Mesenchymal stem cell (in vitro differentiated cells and primary cell): ENCODE measurements around the gene ADSL.

Experiments used
- DNase-seq: peaks from one replicate; pipeline ENCODE4 v3.0.0-alpha.2; 2013
- H2AFZ ChIP-seq: one replicate; pipeline ENCODE4 v1.6.1; 2013; ENCODE audit warnings: low read depth, mild to moderate bottlenecking, control low read depth, inconsistent platforms, low read length, moderate library complexity
- H2AK5ac ChIP-seq: 2 replicates; pipeline ENCODE4 v1.6.1; 2013; ENCODE audit warnings: low read length, moderate library complexity, mild to moderate bottlenecking, inconsistent platforms; ENCODE audit not compliant: severe bottlenecking
- H2BK120ac ChIP-seq: one replicate; pipeline ENCODE4 v1.6.1; 2013; ENCODE audit warnings: low read depth, mild to moderate bottlenecking, inconsistent platforms, low read length, moderate library complexity
- H2BK12ac ChIP-seq, 2 experiments: one replicate each; pipeline ENCODE4 v1.6.1; 2013; ENCODE audit warnings: inconsistent platforms in 2 of 2, low read length in 2 of 2, mild to moderate bottlenecking in 2 of 2, moderate library complexity in 2 of 2, control low read depth in 1 of 2
- H2BK15ac ChIP-seq: one replicate; pipeline ENCODE4 v1.6.1; 2013; ENCODE audit warnings: mild to moderate bottlenecking, low read depth, inconsistent platforms; ENCODE audit not compliant: poor library complexity, severe bottlenecking
- H2BK5ac ChIP-seq: 2 replicates; pipeline ENCODE4 v1.6.1; 2013; ENCODE audit warnings: low read depth, mild to moderate bottlenecking, low read length, control low read depth, inconsistent platforms; ENCODE audit not compliant: poor library complexity, severe bottlenecking
- H3K14ac ChIP-seq, 2 experiments: one replicate each; pipeline ENCODE4 v1.6.1; 2013; ENCODE audit warnings: inconsistent platforms in 2 of 2, low read length in 2 of 2, control low read depth in 1 of 2, mild to moderate bottlenecking in 1 of 2, moderate library complexity in 1 of 2
- H3K18ac ChIP-seq, 2 experiments: one replicate each; pipeline ENCODE4 v1.6.1; 2013; ENCODE audit warnings: inconsistent platforms in 2 of 2, low read length in 2 of 2, control low read depth in 1 of 2, low read depth in 1 of 2, mild to moderate bottlenecking in 1 of 2
- H3K23ac ChIP-seq, 2 experiments: one replicate each; pipeline ENCODE4 v1.6.1; 2013; ENCODE audit warnings: inconsistent platforms in 2 of 2, low read length in 2 of 2, mild to moderate bottlenecking in 2 of 2, moderate library complexity in 2 of 2, control low read depth in 1 of 2
- H3K27ac ChIP-seq: 2 replicates; pipeline ENCODE4 v1.5.1; 2013; ENCODE audit warnings: mild to moderate bottlenecking, moderate library complexity, low read length, control low read depth, inconsistent platforms; ENCODE audit not compliant: poor library complexity, severe bottlenecking
- H3K27me3 ChIP-seq, 2 experiments: 2 replicates each; pipeline versions ENCODE4 v1.6.1 to v1.7.0; 2013; ENCODE audit warnings: low read length in 2 of 2, mild to moderate bottlenecking in 2 of 2, moderate library complexity in 2 of 2, control low read depth in 1 of 2, inconsistent platforms in 1 of 2; ENCODE audit not compliant: control insufficient read depth in 1 of 2, insufficient read depth in 1 of 2
- H3K36me3 ChIP-seq, 2 experiments: 2 replicates each; pipeline versions ENCODE4 v1.6.1 to v1.7.0; 2013; ENCODE audit warnings: low read length in 2 of 2, control low read depth in 1 of 2, inconsistent platforms in 1 of 2, low read depth in 1 of 2, mild to moderate bottlenecking in 1 of 2; ENCODE audit not compliant: insufficient read depth in 2 of 2, control insufficient read depth in 1 of 2
- H3K4ac ChIP-seq, 2 experiments: one replicate each; pipeline ENCODE4 v1.6.1; 2013; ENCODE audit warnings: inconsistent platforms in 2 of 2, low read length in 2 of 2, mild to moderate bottlenecking in 2 of 2, moderate library complexity in 2 of 2, control low read depth in 1 of 2, low read depth in 1 of 2
- H3K4me1 ChIP-seq: 2 replicates; pipeline ENCODE4 v1.6.1; 2013; ENCODE audit warnings: low read depth, low read length, control low read depth; ENCODE audit not compliant: control insufficient read depth, insufficient read depth
- H3K4me2 ChIP-seq: 2 replicates; pipeline ENCODE4 v1.6.1; 2013; ENCODE audit warnings: low read length, mild to moderate bottlenecking, inconsistent platforms; ENCODE audit not compliant: poor library complexity, severe bottlenecking
- H3K4me3 ChIP-seq, 2 experiments: 2 replicates each; pipeline versions ENCODE4 v1.5.1 to v1.7.0; 2013; ENCODE audit warnings: low read length in 2 of 2, mild to moderate bottlenecking in 2 of 2, control low read depth in 1 of 2, low read depth in 1 of 2; ENCODE audit not compliant: insufficient read depth in 1 of 2
- H3K79me1 ChIP-seq: replicated peaks from 2 replicates; pipeline ENCODE4 v1.6.1; 2013; ENCODE audit warnings: mild to moderate bottlenecking, control low read depth, low read length, inconsistent platforms; ENCODE audit not compliant: poor library complexity, severe bottlenecking
- H3K9ac ChIP-seq: 2 replicates; pipeline ENCODE4 v1.7.0; 2013; ENCODE audit warnings: mild to moderate bottlenecking, low read length, moderate library complexity
- H3K9me3 ChIP-seq: 2 replicates; pipeline ENCODE4 v1.7.0; 2013; ENCODE audit warnings: mild to moderate bottlenecking, low read length; ENCODE audit not compliant: control insufficient read depth
- H4K8ac ChIP-seq: one replicate; pipeline ENCODE4 v1.6.1; 2013; ENCODE audit warnings: inconsistent platforms, mild to moderate bottlenecking, low read length, moderate library complexity
- H4K91ac ChIP-seq: one replicate; pipeline ENCODE4 v1.6.1; 2013; ENCODE audit warnings: mild to moderate bottlenecking, low read length, inconsistent platforms
- WGBS: methylation state at CpG from one replicate; pipeline ENCODE4 v1.1.7; 2013; ENCODE audit warnings: mixed read lengths; 5-methylcytosine and 5-hydroxymethylcytosine counted together

The ADSL gene

GRCh38 chr22:40417041-40417440 is 70.7 kb downstream of the ADSL start:
- Histone ChIP-seq H3K4me3 (no peak overlapping the region), H3K9me3 (no peaks in the 10 kb centered on the region), H2BK5ac (no peak overlapping the region), H2AK5ac (no peak overlapping the region), H3K4me2 (no peak overlapping the region), H3K4me1 (peaks cover 25% of the 10 kb centered on the region), H3K14ac (no peak overlapping the region), H2BK12ac (no peak overlapping the region), H2AFZ (no peak overlapping the region), H3K23ac (no peak overlapping the region), H3K4ac (no peak overlapping the region), H4K8ac (no peak overlapping the region), H2BK15ac (no peak overlapping the region), H3K18ac (no peak overlapping the region), H3K79me1 (peaks cover 28% of the 10 kb centered on the region), H3K27ac (no peak overlapping the region), H3K9ac (no peak overlapping the region), H3K36me3 (peaks cover 69 to 72% of the 10 kb centered on the region in 2 experiments), H3K27me3 (no peaks in the 10 kb centered on the region), H4K91ac (no peak overlapping the region), H2BK120ac (no peak overlapping the region)
- 98% methylated on average over 8 of the region's 8 CpGs for WGBS
- DNase-seq, result no peak

- Histone ChIP-seq H2BK15ac (no peak overlapping the region), H3K27me3 (no peaks in the 10 kb centered on the region), H2BK5ac (no peak overlapping the region), H2BK120ac (no peak overlapping the region), H4K91ac (no peak overlapping the region), H3K4me3 (no peak overlapping the region), H2AK5ac (no peak overlapping the region), H3K4me2 (no peak overlapping the region), H3K9ac (no peak overlapping the region), H2AFZ (no peak overlapping the region), H3K23ac (no peak overlapping the region), H4K8ac (no peak overlapping the region), H3K14ac (no peak overlapping the region), H3K27ac (no peak overlapping the region), H3K18ac (no peak overlapping the region), H3K79me1 (peaks cover 37% of the 10 kb centered on the region), H2BK12ac (no peak overlapping the region), H3K4me1 (peaks cover 25% of the 10 kb centered on the region), H3K36me3 (peaks cover 70 to 81% of the 10 kb centered on the region in 2 experiments), H3K4ac (no peak overlapping the region), H3K9me3 (no peaks in the 10 kb centered on the region)
- 97% methylated on average over 5 of the region's 5 CpGs for WGBS
- DNase-seq, result no peak
Measured at GRCh38 chr22:40417881-40418280, 71.6 kb downstream of the ADSL start.

GRCh38 chr22:40418366-40419201 is 72.3 kb downstream of the ADSL start:
- DNase-seq, result no peak
- Histone ChIP-seq H3K4me2 (no peak overlapping the region), H3K79me1 (peaks cover 40% of the 10 kb centered on the region), H3K4me3 (no peak overlapping the region), H3K23ac (no peak overlapping the region), H2AK5ac (no peak overlapping the region), H3K9me3 (no peaks in the 10 kb centered on the region), H2BK15ac (no peak overlapping the region), H2BK12ac (no peak overlapping the region), H3K9ac (no peak overlapping the region), H3K18ac (no peak overlapping the region), H2AFZ (no peak overlapping the region), H4K91ac (no peak overlapping the region), H3K14ac (no peak overlapping the region), H3K4ac (no peak overlapping the region), H2BK120ac (no peak overlapping the region), H3K27me3 (no peaks in the 10 kb centered on the region), H3K27ac (no peak overlapping the region), H3K4me1 (peaks cover 25% of the 10 kb centered on the region), H2BK5ac (no peak overlapping the region), H4K8ac (no peak overlapping the region), H3K36me3 (peaks cover 77 to 88% of the 10 kb centered on the region in 2 experiments)
- 94% methylated on average over 39 of the region's 42 CpGs for WGBS

GRCh38 chr22:40419718-40420117 is 73.4 kb downstream of the ADSL start:
- H2BK15ac ChIP-seq, result no peak overlapping the region
- no peak overlapping the region for H3K9ac ChIP-seq
- no peak overlapping the region for H3K27ac ChIP-seq
- H2BK120ac ChIP-seq, result no peak overlapping the region
- H2BK5ac ChIP-seq, result no peak overlapping the region
- no peak overlapping the region for H2AK5ac ChIP-seq
- no peak overlapping the region for H3K23ac ChIP-seq
- no peaks in the 10 kb centered on the region for H3K9me3 ChIP-seq
- 95% methylated on average over 8 of the region's 8 CpGs for WGBS
- no peak overlapping the region for H3K18ac ChIP-seq
- H3K4ac ChIP-seq, result no peak overlapping the region
- H3K4me2 ChIP-seq, result no peak overlapping the region
- no peaks in the 10 kb centered on the region for H3K27me3 ChIP-seq
- peaks cover 86 to 98% of the 10 kb centered on the region in 2 experiments for H3K36me3 ChIP-seq
- H4K91ac ChIP-seq, result no peak overlapping the region
- peaks cover 21% of the 10 kb centered on the region for H3K4me1 ChIP-seq
- no peak overlapping the region for H2BK12ac ChIP-seq
- no peak overlapping the region for H3K14ac ChIP-seq
- no peak overlapping the region for H2AFZ ChIP-seq
- peaks cover 48% of the 10 kb centered on the region for H3K79me1 ChIP-seq
- no peak overlapping the region for H4K8ac ChIP-seq
- DNase-seq, result no peak
- no peak overlapping the region for H3K4me3 ChIP-seq
